Stomach smooth muscle (tissue), 2 donors: ENCODE data around the gene RBM4B.
"Not testable (repeated sequence)": the region's sequence is repeated elsewhere in the genome, so short reads cannot be mapped to it uniquely, and the experiment has no call there.

Experiments
- H3K27ac ChIP-seq: one replicate; pipeline ENCODE4 v1.7.0; 2013; ENCODE audit warnings: mild to moderate bottlenecking, low read length, inconsistent platforms
- H3K27me3 ChIP-seq, 2 donors: one replicate each; pipeline ENCODE4 v1.7.0; 2013; ENCODE audit warnings: low read length in 2 of 2; ENCODE audit not compliant: insufficient read depth in 2 of 2, control insufficient read depth in 1 of 2
- H3K36me3 ChIP-seq, 2 donors: one replicate each; pipeline ENCODE4 v1.7.0; 2013; ENCODE audit warnings: low read length in 2 of 2; ENCODE audit not compliant: control insufficient read depth in 2 of 2, insufficient read depth in 2 of 2
- H3K4me1 ChIP-seq: one replicate; pipeline ENCODE4 v1.7.0; 2013; ENCODE audit warnings: low read length; ENCODE audit not compliant: control insufficient read depth, insufficient read depth
- H3K4me3 ChIP-seq, 2 donors: one replicate each; pipeline ENCODE4 v1.7.0; 2013; ENCODE audit warnings: low read length in 2 of 2
- H3K9ac ChIP-seq, 2 donors: one replicate each; pipeline ENCODE4 v1.7.0; 2013; ENCODE audit warnings: low read length in 2 of 2, mild to moderate bottlenecking in 1 of 2
- H3K9me3 ChIP-seq, 2 donors: one replicate each; pipeline ENCODE4 v1.7.0; 2013; ENCODE audit warnings: low read length in 2 of 2; ENCODE audit not compliant: control insufficient read depth in 2 of 2
- donor health status: healthy.
- donor health status: Pancreatic carcinoma.

Gene RBM4B

DNA sequence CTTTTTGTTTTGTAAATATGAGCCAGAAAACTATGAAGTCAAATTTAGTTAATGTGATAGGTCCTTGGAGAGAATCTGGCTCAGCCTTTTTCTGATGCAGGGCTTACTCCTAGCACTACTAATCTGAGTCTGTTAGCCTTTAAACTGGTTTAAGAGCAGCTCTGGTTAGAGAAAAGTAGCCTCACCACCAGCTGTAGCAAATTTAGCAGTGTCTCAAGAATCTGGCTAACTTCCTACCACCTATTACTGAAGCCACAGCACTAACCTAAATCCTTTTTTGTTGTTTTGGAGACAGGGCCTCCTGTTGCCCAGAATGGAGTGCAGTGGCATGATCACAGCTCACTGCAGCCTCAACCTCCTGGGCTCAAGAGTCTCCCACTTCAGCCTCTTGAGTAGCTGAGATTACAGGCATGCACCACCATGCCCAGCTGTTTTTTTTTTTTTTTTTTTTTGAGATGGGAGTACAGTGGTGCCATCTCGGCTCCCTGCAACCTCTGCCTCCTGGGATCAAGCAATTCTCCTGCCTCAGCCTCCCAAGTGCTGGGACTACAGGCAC lies 13.9 kb downstream of the RBM4B start:
- Histone ChIP-seq H3K27me3 (no peaks in the 10 kb centered on the region), H3K4me1 (peaks cover 3% of the 10 kb centered on the region), H3K9me3 (no peaks in the 10 kb centered on the region), H3K4me3 (no peak overlapping the region), H3K27ac (no peak overlapping the region), H3K36me3 (peaks cover 34 to 39% of the 10 kb centered on the region in 2 donors), H3K9ac (no peak overlapping the region)

DNA sequence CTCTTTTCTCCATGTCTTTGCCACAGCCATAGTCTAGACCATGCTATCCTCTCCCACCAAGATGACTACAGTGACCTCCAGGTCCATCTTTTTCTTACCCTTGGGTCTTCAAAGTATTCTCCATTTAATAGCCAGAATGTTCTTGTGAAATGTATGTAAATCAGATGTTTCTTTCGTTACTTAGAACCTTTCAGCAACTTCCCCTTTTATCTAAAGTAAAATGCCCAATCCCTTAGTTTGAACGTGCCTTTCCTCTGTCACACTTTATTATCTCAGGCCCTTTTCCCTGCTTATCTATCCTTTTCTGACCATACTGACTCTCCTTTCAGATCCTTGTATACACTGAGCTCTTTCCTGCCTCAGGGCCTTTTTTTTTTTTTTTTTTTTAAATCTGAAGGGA lies 17.9 kb downstream of the RBM4B start:
- Histone ChIP-seq H3K27me3 (no peaks in the 10 kb centered on the region), H3K9ac (no peak overlapping the region), H3K9me3 (no peaks in the 10 kb centered on the region), H3K36me3 (peaks cover 10% of the 10 kb centered on the region in 2 donors), H3K4me3 (no peak overlapping the region), H3K4me1 (peaks cover 3% of the 10 kb centered on the region), H3K27ac (no peak overlapping the region)

DNA sequence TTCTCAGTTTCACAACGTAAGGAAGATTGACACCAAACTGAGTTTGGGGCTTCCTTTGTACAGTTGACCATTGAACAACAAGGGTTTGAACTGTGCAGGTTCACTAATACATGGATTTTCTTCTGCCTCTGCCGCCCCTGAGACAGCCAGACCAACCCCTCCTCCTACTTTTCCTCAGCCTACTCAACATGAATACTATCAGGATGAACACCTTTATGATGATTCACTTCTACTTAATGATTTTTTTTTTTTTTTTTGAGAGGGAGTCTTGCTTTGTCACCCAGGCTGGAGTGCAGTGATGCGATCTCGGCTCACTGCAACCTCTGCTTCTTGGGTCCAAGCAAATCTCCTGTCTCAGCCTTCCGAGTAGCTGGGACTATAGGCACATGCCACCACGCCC lies 24.6 kb downstream of the RBM4B start:
- Histone ChIP-seq H3K9me3 (no peaks in the 10 kb centered on the region), H3K9ac (no peak overlapping the region), H3K36me3 (peaks cover 16 to 17% of the 10 kb centered on the region in 2 donors), H3K4me1 (no peaks in the 10 kb centered on the region), H3K27ac (no peak overlapping the region), H3K27me3 (no peaks in the 10 kb centered on the region), H3K4me3 (no peak overlapping the region)

DNA sequence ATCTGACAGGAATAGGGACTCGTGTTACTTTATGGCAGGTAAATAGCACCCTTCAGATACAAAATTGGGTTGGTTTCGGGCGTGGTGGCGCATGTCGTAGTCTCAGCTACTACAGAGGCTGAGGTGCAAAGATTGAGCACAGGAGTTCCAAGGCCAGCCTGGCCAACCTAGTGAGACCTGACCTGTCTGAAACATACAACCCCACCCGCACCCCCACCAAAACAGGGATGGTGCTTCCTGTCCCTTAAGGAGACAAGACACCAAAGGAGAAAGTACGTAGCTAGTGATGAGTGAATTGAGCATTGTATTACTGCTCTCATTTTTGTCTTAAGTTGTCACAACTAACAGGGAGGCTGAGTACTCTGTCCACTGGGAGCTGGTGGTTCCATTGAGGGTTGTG lies 25.0 kb downstream of the RBM4B start:
- H3K27ac ChIP-seq: no peak overlapping the region
- no peaks in the 10 kb centered on the region for H3K27me3 ChIP-seq
- no peaks in the 10 kb centered on the region for H3K9me3 ChIP-seq
- no peak overlapping the region for H3K4me3 ChIP-seq
- no peak overlapping the region for H3K9ac ChIP-seq
- no peaks in the 10 kb centered on the region for H3K4me1 ChIP-seq
- H3K36me3 ChIP-seq: peaks cover 16 to 17% of the 10 kb centered on the region in 2 donors

DNA sequence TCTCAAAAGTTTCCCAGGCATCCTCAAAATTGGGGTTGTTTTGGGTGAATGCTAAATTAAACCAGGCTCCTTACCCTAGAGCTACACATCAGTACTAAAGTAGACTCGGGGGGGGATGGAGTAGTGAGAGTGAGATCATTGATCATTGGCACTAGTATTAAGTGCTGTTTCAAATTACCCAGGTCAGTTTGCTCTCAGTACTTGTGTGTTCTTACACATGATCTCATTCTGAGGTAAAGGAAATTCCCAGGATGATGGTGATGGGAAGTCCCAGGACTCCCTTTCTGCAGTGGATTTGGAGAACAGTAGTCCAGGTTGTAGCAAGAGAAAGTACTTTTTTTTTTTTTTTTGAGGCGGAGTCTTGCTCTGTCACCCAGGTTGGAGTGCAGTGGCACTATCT lies 26.7 kb downstream of the RBM4B start:
- no peaks in the 10 kb centered on the region for H3K9me3 ChIP-seq
- peaks cover 31 to 32% of the 10 kb centered on the region in 2 donors for H3K36me3 ChIP-seq
- peaks cover 10% of the 10 kb centered on the region for H3K4me1 ChIP-seq
- no peaks in the 10 kb centered on the region for H3K27me3 ChIP-seq
- H3K9ac ChIP-seq: no peak overlapping the region
- no peak overlapping the region for H3K4me3 ChIP-seq
- no peak overlapping the region for H3K27ac ChIP-seq

DNA sequence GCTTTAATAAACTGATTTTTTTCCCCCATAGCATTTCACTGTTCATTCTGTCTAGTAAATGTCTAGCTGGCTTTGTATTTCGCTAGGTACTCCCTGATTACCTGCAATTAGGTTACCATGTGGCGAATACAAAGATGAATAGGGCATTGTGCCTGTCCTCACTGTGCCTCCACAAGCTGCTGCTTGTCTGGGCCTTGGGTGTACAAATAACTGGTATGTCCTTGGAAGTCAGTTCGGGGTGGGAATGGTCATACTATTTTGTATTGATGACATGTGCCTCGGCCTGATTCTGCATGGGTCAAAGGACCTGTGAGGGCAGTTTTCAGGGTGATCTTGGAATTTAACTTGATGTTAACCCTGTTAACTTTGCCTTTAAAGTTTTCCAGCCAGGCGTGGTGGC lies 27.8 kb downstream of the RBM4B start:
- Histone ChIP-seq H3K4me1 (peaks cover 16% of the 10 kb centered on the region), H3K27me3 (no peaks in the 10 kb centered on the region), H3K36me3 (peaks cover 39 to 40% of the 10 kb centered on the region in 2 donors), H3K27ac (no peak overlapping the region), H3K9me3 (no peaks in the 10 kb centered on the region), H3K4me3 (no peak overlapping the region), H3K9ac (no peak overlapping the region)

DNA sequence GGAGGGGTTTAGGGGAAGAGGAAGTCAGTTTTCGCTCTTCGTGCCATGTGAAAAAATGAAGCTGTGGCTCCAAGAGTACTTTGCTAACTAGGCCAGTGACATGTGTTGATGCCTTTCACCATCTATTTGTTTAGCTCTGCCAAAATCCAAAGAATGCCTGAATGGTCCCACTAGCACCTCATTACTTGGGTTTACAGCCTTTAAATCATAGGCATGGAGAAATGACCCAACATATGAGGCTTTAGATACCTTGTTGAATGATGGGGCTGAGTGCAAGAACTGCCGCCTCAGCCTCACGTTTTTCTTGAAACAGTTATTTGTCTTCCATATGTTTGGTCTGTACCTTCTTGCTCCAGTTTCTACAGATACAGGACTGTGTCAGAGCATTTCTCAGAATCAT lies 30.9 kb downstream of the RBM4B start:
- H3K4me3 ChIP-seq: no peak overlapping the region
- H3K36me3 ChIP-seq: peaks cover 50 to 55% of the 10 kb centered on the region in 2 donors
- H3K9ac ChIP-seq: no peak overlapping the region
- H3K27ac ChIP-seq: no peak overlapping the region
- H3K27me3 ChIP-seq: no peaks in the 10 kb centered on the region
- H3K9me3 ChIP-seq: no peaks in the 10 kb centered on the region
- H3K4me1 ChIP-seq: peaks cover 47% of the 10 kb centered on the region

DNA sequence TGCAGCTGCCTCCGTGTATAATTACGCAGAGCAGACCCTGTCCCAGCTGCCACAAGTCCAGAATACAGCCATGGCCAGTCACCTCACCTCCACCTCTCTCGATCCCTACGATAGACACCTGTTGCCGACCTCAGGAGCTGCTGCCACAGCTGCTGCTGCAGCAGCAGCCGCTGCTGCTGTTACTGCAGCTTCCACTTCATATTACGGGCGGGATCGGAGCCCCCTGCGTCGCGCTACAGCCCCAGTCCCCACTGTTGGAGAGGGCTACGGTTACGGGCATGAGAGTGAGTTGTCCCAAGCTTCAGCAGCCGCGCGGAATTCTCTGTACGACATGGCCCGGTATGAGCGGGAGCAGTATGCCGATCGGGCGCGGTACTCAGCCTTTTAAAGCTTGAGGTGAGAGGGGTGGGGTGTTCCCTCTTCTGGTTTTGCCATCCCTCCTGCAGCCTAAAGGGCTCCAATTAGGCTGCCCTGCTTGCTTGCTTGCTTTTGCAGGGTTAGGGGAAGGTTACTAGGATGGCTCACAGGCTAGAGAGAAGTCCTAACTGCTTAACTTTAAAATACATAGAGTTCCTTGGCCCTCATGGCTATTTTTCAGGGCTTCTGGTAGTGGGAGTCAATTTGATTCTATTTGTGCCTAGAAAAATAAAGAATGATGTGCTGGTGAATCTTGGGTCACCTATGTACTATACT lies 33.8 kb downstream of the RBM4B start:
- Histone ChIP-seq H3K9ac (no peak overlapping the region), H3K36me3 (peaks cover 52 to 53% of the 10 kb centered on the region in 2 donors), H3K4me1 (peaks cover 70% of the 10 kb centered on the region), H3K4me3 (peak overlapping the region in 1 of 2 donors; percentile 57), H3K9me3 (no peaks in the 10 kb centered on the region), H3K27me3 (no peaks in the 10 kb centered on the region), H3K27ac (no peak overlapping the region)

DNA sequence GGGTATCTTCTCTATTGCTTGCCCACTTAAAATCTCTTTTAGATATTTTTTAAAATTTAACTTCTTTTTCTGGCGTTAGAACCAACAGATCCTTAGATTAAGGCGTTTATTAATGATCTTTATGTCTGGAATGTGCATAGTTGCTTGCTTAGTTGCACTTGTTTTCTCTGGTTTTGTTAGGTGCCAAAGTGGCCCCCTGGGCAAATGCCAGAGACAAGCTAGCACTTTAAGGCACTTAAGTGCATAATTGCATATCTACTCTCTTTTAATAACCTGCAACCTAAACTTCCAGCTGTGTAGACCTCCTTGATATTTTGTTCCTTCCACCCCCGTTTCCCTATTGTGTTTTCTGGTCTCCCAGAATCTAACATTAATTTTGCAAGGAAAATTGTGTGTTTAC lies 35.9 kb downstream of the RBM4B start:
- H3K9me3 ChIP-seq: no peaks in the 10 kb centered on the region
- H3K36me3 ChIP-seq: peaks cover 45 to 46% of the 10 kb centered on the region in 2 donors
- peak overlapping the region in 1 of 2 donors; percentile 25 for H3K9ac ChIP-seq
- peak overlapping the region; percentile 13 to 57 for H3K4me3 ChIP-seq
- H3K27me3 ChIP-seq: no peaks in the 10 kb centered on the region
- H3K4me1 ChIP-seq: peaks cover 82% of the 10 kb centered on the region
- no peak overlapping the region for H3K27ac ChIP-seq

DNA sequence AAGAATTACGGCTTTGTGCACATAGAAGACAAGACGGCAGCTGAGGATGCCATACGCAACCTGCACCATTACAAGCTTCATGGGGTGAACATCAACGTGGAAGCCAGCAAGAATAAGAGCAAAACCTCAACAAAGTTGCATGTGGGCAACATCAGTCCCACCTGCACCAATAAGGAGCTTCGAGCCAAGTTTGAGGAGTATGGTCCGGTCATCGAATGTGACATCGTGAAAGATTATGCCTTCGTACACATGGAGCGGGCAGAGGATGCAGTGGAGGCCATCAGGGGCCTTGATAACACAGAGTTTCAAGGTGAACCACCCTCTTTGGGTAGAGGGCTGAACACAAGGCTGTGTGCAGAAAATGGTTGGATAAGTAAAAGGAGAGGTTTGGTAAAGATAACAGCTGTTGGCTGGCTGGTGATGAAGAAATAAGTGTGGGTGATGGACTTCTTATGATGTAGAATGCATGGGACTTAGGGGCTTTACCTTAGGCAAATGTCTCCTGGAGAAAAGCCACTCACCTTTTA lies 37.8 kb downstream of the RBM4B start:
- not testable (repeated sequence) for H3K27me3 ChIP-seq, H3K9ac ChIP-seq, H3K27ac ChIP-seq, H3K9me3 ChIP-seq
- peaks cover 67% of the 10 kb centered on the region for H3K4me1 ChIP-seq
- H3K4me3 ChIP-seq: peak overlapping the region; percentile 78 to 96
- H3K36me3 ChIP-seq: peaks cover 29 to 30% of the 10 kb centered on the region in 2 donors
